PC-9 (cell line): ENCODE measurements around the gene ESPL1.

ENCODE experiments used
- CTCF ChIP-seq: fragments of 200-600 bp; sonication (generic); conservative IDR thresholded peaks from 2 replicates; pipeline ENCODE4 v1.6.1; 2017; ENCODE audit warnings: mixed run types, antibody characterized with exemption, mild to moderate bottlenecking, moderate library complexity
- EZH2 ChIP-seq: fragments of 200-600 bp; sonication (generic); IDR thresholded peaks from 2 replicates; pipeline ENCODE4 v1.8.0; 2017; ENCODE audit warnings: antibody characterized with exemption, low read depth

GRCh38 chr12:53219956-53220693 is 48.0 kb upstream of the ESPL1 start:
- TF ChIP-seq CTCF (no peak), EZH2 (no peak)
